ENCODE data around the gene NKD2. TPM values are rescaled to one million over a fixed set of nuclear protein-coding genes. Genes with fewer than 3 reads are reported as not detected.
"Not testable (repeated sequence)": the region's sequence is repeated elsewhere in the genome, so short reads cannot be mapped to it uniquely, and the experiment has no call there.

The NKD2 gene
- total RNA-seq, 1 donor from 2014 or later: 1.8 TPM

DNA sequence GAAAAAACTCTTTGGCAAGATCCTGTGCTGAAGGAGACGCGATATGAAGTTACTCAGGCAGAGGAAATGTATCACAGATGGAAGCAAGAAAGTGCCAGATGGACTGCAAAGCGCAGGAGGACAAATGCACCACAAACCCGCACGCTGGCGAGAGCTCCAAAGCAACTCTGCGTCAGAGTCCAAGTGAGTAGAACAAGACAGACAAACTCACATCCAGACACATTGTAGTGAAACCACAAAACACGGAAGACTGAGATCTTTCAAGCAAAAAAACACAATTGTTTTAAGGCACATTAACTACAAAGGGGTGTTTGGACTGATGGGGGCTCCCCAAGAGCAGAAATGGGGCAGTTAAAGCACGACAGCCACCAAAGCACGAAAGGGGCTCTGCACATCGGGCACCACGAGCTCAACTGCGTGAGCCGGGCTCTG is 39.2 kb upstream of the NKD2 start:
- Mint-ChIP-seq H3K9me3 (ENCODE audit: unreplicated experiment) (no peaks in the 10 kb centered on the region), H3K27me3 (ENCODE audit: unreplicated experiment) (no peaks in the 10 kb centered on the region), H3K36me3 (ENCODE audit: low read depth, unreplicated experiment) (no peaks in the 10 kb centered on the region), H3K4me3 (ENCODE audit: unreplicated experiment) (no peak overlapping the region), H3K4me1 (ENCODE audit: unreplicated experiment) (peaks cover 7% of the 10 kb centered on the region), H3K27ac (ENCODE audit: unreplicated experiment) (peak overlapping the region; percentile 4)
- TF ChIP-seq, protein P1, sequence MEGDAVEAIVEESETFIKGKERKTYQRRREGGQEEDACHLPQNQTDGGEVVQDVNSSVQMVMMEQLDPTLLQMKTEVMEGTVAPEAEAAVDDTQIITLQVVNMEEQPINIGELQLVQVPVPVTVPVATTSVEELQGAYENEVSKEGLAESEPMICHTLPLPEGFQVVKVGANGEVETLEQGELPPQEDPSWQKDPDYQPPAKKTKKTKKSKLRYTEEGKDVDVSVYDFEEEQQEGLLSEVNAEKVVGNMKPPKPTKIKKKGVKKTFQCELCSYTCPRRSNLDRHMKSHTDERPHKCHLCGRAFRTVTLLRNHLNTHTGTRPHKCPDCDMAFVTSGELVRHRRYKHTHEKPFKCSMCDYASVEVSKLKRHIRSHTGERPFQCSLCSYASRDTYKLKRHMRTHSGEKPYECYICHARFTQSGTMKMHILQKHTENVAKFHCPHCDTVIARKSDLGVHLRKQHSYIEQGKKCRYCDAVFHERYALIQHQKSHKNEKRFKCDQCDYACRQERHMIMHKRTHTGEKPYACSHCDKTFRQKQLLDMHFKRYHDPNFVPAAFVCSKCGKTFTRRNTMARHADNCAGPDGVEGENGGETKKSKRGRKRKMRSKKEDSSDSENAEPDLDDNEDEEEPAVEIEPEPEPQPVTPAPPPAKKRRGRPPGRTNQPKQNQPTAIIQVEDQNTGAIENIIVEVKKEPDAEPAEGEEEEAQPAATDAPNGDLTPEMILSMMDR (IDR thresholded peaks at IDR 0.05; ENCODE audit: unreplicated experiment): no peak
- DNase-seq (ENCODE audit: low spot score): no peak

DNA sequence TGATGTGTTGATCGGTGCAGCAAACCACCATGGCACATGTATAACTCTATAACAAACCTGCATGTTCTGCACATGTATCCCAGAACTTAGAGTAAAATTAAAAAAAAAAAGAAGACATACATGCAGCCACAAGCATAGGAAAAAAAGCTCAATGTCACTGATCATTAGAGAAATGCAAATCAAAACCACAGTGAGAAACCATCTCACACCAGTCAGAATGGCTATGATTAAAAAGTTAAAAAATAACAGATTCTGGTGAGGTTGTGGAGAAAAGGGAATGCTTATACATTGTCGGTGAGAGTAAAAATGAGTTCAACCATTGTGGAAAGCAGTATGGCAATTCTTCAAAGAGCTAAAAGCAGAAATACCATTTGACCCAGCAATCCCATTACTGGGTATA is 36.0 kb upstream of the NKD2 start:
- H3K9me3 Mint-ChIP-seq (ENCODE audit: unreplicated experiment); H3K4me3 Mint-ChIP-seq (ENCODE audit: unreplicated experiment); H3K36me3 Mint-ChIP-seq (ENCODE audit: low read depth, unreplicated experiment); H3K27me3 Mint-ChIP-seq (ENCODE audit: unreplicated experiment); H3K27ac Mint-ChIP-seq (ENCODE audit: unreplicated experiment); H3K4me1 Mint-ChIP-seq (ENCODE audit: unreplicated experiment); DNase-seq (ENCODE audit: low spot score): not testable (repeated sequence)

DNA sequence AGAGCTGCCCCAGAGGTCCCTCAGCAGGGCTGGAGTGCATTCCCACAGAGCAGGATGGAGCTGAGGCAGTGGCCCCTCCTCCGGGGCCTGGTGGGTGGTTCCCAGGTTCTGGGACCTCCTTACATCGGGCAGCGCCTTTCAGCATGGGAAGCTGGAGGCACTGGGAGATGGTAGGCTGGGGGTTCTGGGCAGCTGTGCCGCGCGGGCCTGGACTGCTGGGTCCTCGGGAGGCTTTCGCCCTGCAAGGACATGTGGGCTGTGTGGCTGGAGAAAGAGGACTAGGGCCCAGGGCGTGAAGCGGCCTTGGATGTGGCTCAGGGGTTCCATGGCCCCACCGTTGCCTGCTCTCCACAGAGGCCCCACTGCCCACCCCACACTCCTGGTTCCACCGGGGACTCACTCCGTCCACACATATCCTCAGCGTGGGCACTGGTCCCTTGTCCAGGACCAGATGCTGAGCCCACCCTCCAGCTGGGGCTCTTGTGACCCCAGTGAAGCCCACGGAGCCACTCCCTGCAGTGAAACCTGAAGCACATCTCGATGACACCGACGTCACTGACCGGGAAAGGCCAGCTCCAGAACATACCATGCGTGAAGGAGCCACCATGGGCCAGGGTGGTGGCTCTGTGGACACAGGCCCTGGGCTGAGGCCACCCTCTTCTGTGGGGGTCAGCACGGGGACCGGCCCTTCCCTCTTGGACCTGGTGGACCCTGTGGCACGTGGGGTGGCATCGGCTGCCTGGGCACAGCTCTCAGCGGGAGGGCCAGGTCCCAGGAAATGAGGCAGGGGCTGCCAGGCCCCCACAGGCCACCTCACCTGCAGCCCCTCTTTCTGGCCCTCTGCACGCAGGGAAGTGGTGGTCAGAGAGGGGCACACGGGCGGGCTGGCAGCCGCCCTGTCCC is 31.5 kb upstream of the NKD2 start:
- TF ChIP-seq, protein P1 (IDR thresholded peaks at IDR 0.05; ENCODE audit: unreplicated experiment): no peak
- DNase-seq (ENCODE audit: low spot score): no peak
- Mint-ChIP-seq H3K9me3 (ENCODE audit: unreplicated experiment) (no peaks in the 10 kb centered on the region), H3K27me3 (ENCODE audit: unreplicated experiment) (peaks cover 5% of the 10 kb centered on the region), H3K36me3 (ENCODE audit: low read depth, unreplicated experiment) (no peaks in the 10 kb centered on the region), H3K4me1 (ENCODE audit: unreplicated experiment) (peaks cover 19% of the 10 kb centered on the region), H3K4me3 (ENCODE audit: unreplicated experiment) (no peak overlapping the region), H3K27ac (ENCODE audit: unreplicated experiment) (no peak overlapping the region)

DNA sequence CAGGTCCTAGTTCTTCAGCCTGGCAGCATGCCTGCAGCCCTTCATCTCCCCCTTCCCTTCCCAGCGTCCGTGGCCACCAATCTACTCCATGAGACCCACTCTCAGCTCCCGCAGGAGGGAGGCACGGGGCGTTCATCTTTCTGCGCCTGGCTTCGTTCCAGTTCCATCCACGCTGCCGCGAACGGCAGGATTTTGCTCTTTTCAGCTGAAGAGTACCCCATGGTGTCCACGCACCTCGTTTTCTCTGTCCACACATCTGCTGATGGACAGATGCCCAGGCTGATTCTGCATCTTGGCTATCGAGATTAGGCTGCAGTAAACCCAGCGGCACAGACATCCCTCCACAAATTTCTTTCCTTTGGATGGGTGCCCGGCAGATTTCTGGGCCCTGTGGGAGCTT is 30.5 kb upstream of the NKD2 start:
- DNase-seq (ENCODE audit: low spot score): no peak
- Mint-ChIP-seq H3K36me3 (ENCODE audit: low read depth, unreplicated experiment) (no peaks in the 10 kb centered on the region), H3K27ac (ENCODE audit: unreplicated experiment) (no peak overlapping the region), H3K4me3 (ENCODE audit: unreplicated experiment) (no peak overlapping the region), H3K27me3 (ENCODE audit: unreplicated experiment) (peaks cover 5% of the 10 kb centered on the region), H3K9me3 (ENCODE audit: unreplicated experiment) (no peaks in the 10 kb centered on the region), H3K4me1 (ENCODE audit: unreplicated experiment) (peaks cover 19% of the 10 kb centered on the region)
- TF ChIP-seq, protein P1 (IDR thresholded peaks at IDR 0.05; ENCODE audit: unreplicated experiment): no peak

DNA sequence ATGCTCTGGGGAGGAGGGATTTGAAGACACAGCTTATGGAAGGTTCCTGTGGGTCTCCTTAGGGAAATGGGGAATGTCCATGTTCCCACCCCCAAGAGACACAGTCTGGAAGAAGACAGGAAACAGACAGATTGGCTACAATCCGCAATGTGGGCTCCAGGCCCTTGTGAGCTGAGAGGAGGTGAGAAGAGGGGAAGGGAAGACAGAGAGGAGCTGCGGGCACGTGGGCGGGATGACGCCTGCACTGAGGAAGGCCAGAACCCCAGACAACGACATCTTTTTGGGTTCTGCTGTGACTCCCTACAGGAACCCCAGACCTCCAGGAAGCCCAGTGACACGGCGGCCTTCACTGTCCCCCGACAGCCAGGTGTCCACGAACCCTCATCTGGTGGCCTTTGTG is 29.9 kb upstream of the NKD2 start:
- H3K4me3 Mint-ChIP-seq (ENCODE audit: unreplicated experiment): no peak overlapping the region
- TF ChIP-seq, protein P1 (IDR thresholded peaks at IDR 0.05; ENCODE audit: unreplicated experiment): no peak
- peak overlapping the region; percentile 55 for H3K27ac Mint-ChIP-seq (ENCODE audit: unreplicated experiment)
- H3K36me3 Mint-ChIP-seq (ENCODE audit: low read depth, unreplicated experiment): peaks cover 4% of the 10 kb centered on the region
- peaks cover 5% of the 10 kb centered on the region for H3K27me3 Mint-ChIP-seq (ENCODE audit: unreplicated experiment)
- no peaks in the 10 kb centered on the region for H3K9me3 Mint-ChIP-seq (ENCODE audit: unreplicated experiment)
- H3K4me1 Mint-ChIP-seq (ENCODE audit: unreplicated experiment): peaks cover 19% of the 10 kb centered on the region
- no peak for DNase-seq (ENCODE audit: low spot score)
